Naive thymus-derived CD4-positive, alpha-beta T cell (primary cell): Measurements from ENCODE around the gene MICAL3. TPM values are rescaled to one million over a fixed set of nuclear protein-coding genes. Genes with fewer than 3 reads are reported as not detected.
"Not testable (repeated sequence)": the region's sequence is repeated elsewhere in the genome, so short reads cannot be mapped to it uniquely, and the experiment has no call there.

Source experiments
- ATAC-seq: fragments of 150-1000 bp; cut with Tn5 transposase; 2 replicates; pipeline ENCODE4 v1.10.0; 2021; ENCODE audit warnings: mild to moderate bottlenecking, moderate library complexity
- CTCF ChIA-PET: fragments of 350-600 bp; sonication (Branson Sonifier 250); formaldehyde crosslinking; loops from one replicate; lab custom pipeline; 2021; ENCODE audit warnings: antibody characterized with exemption; lab: Charles Lee
- POLR2A ChIA-PET: fragments of 350-600 bp; sonication (Branson Sonifier 250); formaldehyde crosslinking; loops from one replicate; lab custom pipeline; 2021; ENCODE audit warnings: antibody characterized with exemption, inconsistent platforms; lab: Charles Lee
- DNase-seq, 9 donors: peaks; one replicate each; pipeline versions ENCODE4 v3.0.0 to v3.0.0-alpha.2; 2020 to 2022; ENCODE audit warnings: mixed read lengths in 1 of 9
- H3K27ac ChIP-seq: one replicate; pipeline ENCODE4 v1.7.0; 2013; ENCODE audit warnings: mild to moderate bottlenecking, low read depth, low read length, moderate library complexity
- H3K27me3 ChIP-seq, 2 donors: one replicate each; pipeline ENCODE4 v1.7.0; 2013; ENCODE audit warnings: low read length in 2 of 2, mild to moderate bottlenecking in 2 of 2, moderate library complexity in 2 of 2; ENCODE audit not compliant: control insufficient read depth in 2 of 2, insufficient read depth in 2 of 2
- H3K36me3 ChIP-seq, 3 experiments: 1 replicate in 2 of 3; 2 replicates in 1 of 3; pipeline ENCODE4 v1.7.0; 2013; ENCODE audit warnings: low read length in 3 of 3, mild to moderate bottlenecking in 3 of 3, moderate library complexity in 1 of 3; ENCODE audit not compliant: insufficient read depth in 3 of 3, control insufficient read depth in 2 of 3
- H3K4me1 ChIP-seq, 2 donors: one replicate each; pipeline ENCODE4 v1.7.0; 2013; ENCODE audit warnings: low read length in 2 of 2, mild to moderate bottlenecking in 2 of 2, moderate library complexity in 1 of 2; ENCODE audit not compliant: control insufficient read depth in 2 of 2, insufficient read depth in 2 of 2
- H3K4me3 ChIP-seq: 2 replicates; pipeline ENCODE4 v1.7.0; 2013; ENCODE audit warnings: mild to moderate bottlenecking, low read length
- H3K9me3 ChIP-seq, 3 experiments: 1 replicate in 2 of 3; 2 replicates in 1 of 3; pipeline ENCODE4 v1.7.0; 2013; ENCODE audit warnings: low read length in 3 of 3; ENCODE audit not compliant: control insufficient read depth in 2 of 3
- H3K27ac Mint-ChIP-seq, 9 donors: one replicate each; pipeline ENCODE4 v1.8.0; 2020 to 2022; ENCODE audit warnings: mixed read lengths in 9 of 9, mild to moderate bottlenecking in 8 of 9, moderate library complexity in 5 of 9, inconsistent platforms in 2 of 9
- H3K27me3 Mint-ChIP-seq, 5 donors: one replicate each; pipeline ENCODE4 v1.8.0; 2021 to 2022; ENCODE audit warnings: mixed read lengths in 5 of 5, mild to moderate bottlenecking in 1 of 5
- H3K36me3 Mint-ChIP-seq, 5 donors: one replicate each; pipeline ENCODE4 v1.8.0; 2020 to 2022; ENCODE audit warnings: mixed read lengths in 5 of 5, mild to moderate bottlenecking in 3 of 5, inconsistent platforms in 1 of 5
- H3K4me1 Mint-ChIP-seq, 7 donors: one replicate each; pipeline ENCODE4 v1.8.0; 2020 to 2022; ENCODE audit warnings: mixed read lengths in 7 of 7, mild to moderate bottlenecking in 3 of 7, inconsistent platforms in 1 of 7
- H3K4me3 Mint-ChIP-seq, 10 donors: one replicate each; pipeline ENCODE4 v1.8.0; 2020 to 2022; ENCODE audit warnings: mild to moderate bottlenecking in 10 of 10, mixed read lengths in 10 of 10, moderate library complexity in 6 of 10, inconsistent platforms in 2 of 10
- H3K9me3 Mint-ChIP-seq, 11 donors: one replicate each; pipeline ENCODE4 v1.8.0; 2020 to 2022; ENCODE audit warnings: mixed read lengths in 11 of 11, mild to moderate bottlenecking in 4 of 11, inconsistent platforms in 1 of 11, moderate library complexity in 1 of 11
- intact Hi-C, 2 donors: fragments of 100-400 bp; cut with micrococcal nuclease; formaldehyde crosslinking; loops; one replicate each; pipeline ENCODE4 v1.15.1; 2023
- polyA plus RNA-seq, 2 donors: library from polyadenylated mRNA; unstranded; fragments of 300-500 nt; fragmentation: Illumina TruSeq; gene quantifications; one replicate each; pipeline ENCODE4 v1.2.3, GENCODE V29; 2021
- total RNA-seq, 6 experiments: library from RNA in 5 of 6; stranded (reverse) in 5 of 6; gene quantifications; 1 replicate in 5 of 6; 2 replicates in 1 of 6; pipeline ENCODE4 v1.2.3 and lab custom pipeline; 2021 to 2026

Gene MICAL3
- total and polyA plus RNA-seq, 7 experiments from 2014 or later: 0.28 to 43.9 (median 11.4) TPM

GRCh38 chr22:17880468-17880867 lies 143.9 kb downstream of the MICAL3 start:
- DNase-seq (no peak), ATAC-seq (no peak)
- no peaks in the 10 kb centered on the region for H3K4me1 ChIP-seq
- Mint-ChIP-seq H3K4me1 (no peaks in the 10 kb centered on the region), H3K36me3 (peaks cover 2 to 30% (median 6%) of the 10 kb centered on the region in 5 donors), H3K9me3 (no peaks in the 10 kb centered on the region), H3K27me3 (no peaks in the 10 kb centered on the region), H3K4me3 (no peak overlapping the region), H3K27ac (no peak overlapping the region)
- intact Hi-C loops: no loop called here
- H3K36me3 ChIP-seq: no peaks in the 10 kb centered on the region
- H3K4me3 ChIP-seq: no peak overlapping the region
- no peaks in the 10 kb centered on the region for H3K9me3 ChIP-seq
- CTCF ChIA-PET: no interaction called here
- no peaks in the 10 kb centered on the region for H3K27me3 ChIP-seq
- POLR2A ChIA-PET: no interaction called here
- no peak overlapping the region for H3K27ac ChIP-seq

- no peak for DNase-seq
- ATAC-seq: no peak
- H3K4me1 ChIP-seq: no peaks in the 10 kb centered on the region
- ChIA-PET POLR2A (no interaction called here), CTCF (no interaction called here)
- H3K27ac ChIP-seq: no peak overlapping the region
- Mint-ChIP-seq H3K9me3 (no peaks in the 10 kb centered on the region), H3K4me1 (no peaks in the 10 kb centered on the region), H3K4me3 (no peak overlapping the region), H3K27me3 (no peaks in the 10 kb centered on the region), H3K27ac (no peak overlapping the region), H3K36me3 (peaks cover 0 to 28% (median 3%) of the 10 kb centered on the region in 5 donors)
- H3K36me3 ChIP-seq: no peaks in the 10 kb centered on the region
- intact Hi-C loops: no loop called here
- H3K4me3 ChIP-seq: no peak overlapping the region
- H3K9me3 ChIP-seq: no peaks in the 10 kb centered on the region
- H3K27me3 ChIP-seq: no peaks in the 10 kb centered on the region
Measured at GRCh38 chr22:17880020-17880419, 144.3 kb downstream of the MICAL3 start.

GRCh38 chr22:17878941-17879340 lies 145.4 kb downstream of the MICAL3 start:
- H3K4me1 ChIP-seq: no peaks in the 10 kb centered on the region
- intact Hi-C loops: no loop called here
- DNase-seq (no peak), ATAC-seq (no peak)
- H3K27ac ChIP-seq: no peak overlapping the region
- CTCF ChIA-PET: no interaction called here
- H3K9me3 ChIP-seq: no peaks in the 10 kb centered on the region
- no peak overlapping the region for H3K27ac Mint-ChIP-seq
- no peaks in the 10 kb centered on the region for H3K36me3 ChIP-seq
- H3K36me3 Mint-ChIP-seq: peaks cover 0 to 28% (median 3%) of the 10 kb centered on the region in 5 donors
- POLR2A ChIA-PET: no interaction called here
- no peaks in the 10 kb centered on the region for H3K4me1 Mint-ChIP-seq
- H3K9me3 Mint-ChIP-seq: no peaks in the 10 kb centered on the region
- no peak overlapping the region for H3K4me3 Mint-ChIP-seq
- no peaks in the 10 kb centered on the region for H3K27me3 ChIP-seq
- H3K4me3 ChIP-seq: no peak overlapping the region
- no peaks in the 10 kb centered on the region for H3K27me3 Mint-ChIP-seq

GRCh38 chr22:17878186-17878694 lies 146.1 kb downstream of the MICAL3 start:
- Mint-ChIP-seq H3K9me3 (no peaks in the 10 kb centered on the region), H3K4me3 (no peak overlapping the region), H3K36me3 (peaks cover 0 to 27% (median 3%) of the 10 kb centered on the region in 5 donors), H3K27me3 (no peaks in the 10 kb centered on the region), H3K4me1 (no peaks in the 10 kb centered on the region), H3K27ac (no peak overlapping the region)
- ChIA-PET POLR2A (no interaction called here), CTCF (no interaction called here)
- no peak for ATAC-seq
- Histone ChIP-seq H3K4me1 (no peaks in the 10 kb centered on the region), H3K27me3 (no peaks in the 10 kb centered on the region), H3K36me3 (no peaks in the 10 kb centered on the region), H3K4me3 (no peak overlapping the region), H3K27ac (no peak overlapping the region), H3K9me3 (no peaks in the 10 kb centered on the region)
- intact Hi-C loops: no loop called here
- no peak for DNase-seq

GRCh38 chr22:17876878-17877855 lies 147.2 kb downstream of the MICAL3 start:
- DNase-seq, H3K4me3 ChIP-seq, POLR2A ChIA-PET, intact Hi-C loops, H3K9me3 ChIP-seq, H3K27ac Mint-ChIP-seq, H3K27ac ChIP-seq, CTCF ChIA-PET, ATAC-seq, H3K4me3 Mint-ChIP-seq, H3K36me3 ChIP-seq, H3K27me3 Mint-ChIP-seq, H3K4me1 ChIP-seq, H3K27me3 ChIP-seq, H3K4me1 Mint-ChIP-seq, H3K9me3 Mint-ChIP-seq: not testable (repeated sequence)
- peaks cover 0 to 27% (median 0%) of the 10 kb centered on the region in 5 donors for H3K36me3 Mint-ChIP-seq

- H3K27me3 Mint-ChIP-seq: no peaks in the 10 kb centered on the region
- no peak overlapping the region for H3K4me3 Mint-ChIP-seq
- no peaks in the 10 kb centered on the region for H3K9me3 ChIP-seq
- no peak overlapping the region for H3K27ac Mint-ChIP-seq
- no peaks in the 10 kb centered on the region for H3K36me3 ChIP-seq
- H3K4me3 ChIP-seq: no peak overlapping the region
- POLR2A ChIA-PET: no interaction called here
- intact Hi-C loops: no loop called here
- H3K4me1 Mint-ChIP-seq: no peaks in the 10 kb centered on the region
- no peaks in the 10 kb centered on the region for H3K9me3 Mint-ChIP-seq
- ATAC-seq (no peak), DNase-seq (no peak)
- peaks cover 0 to 33% (median 0%) of the 10 kb centered on the region in 5 donors for H3K36me3 Mint-ChIP-seq
- H3K4me1 ChIP-seq: no peaks in the 10 kb centered on the region
- H3K27me3 ChIP-seq: no peaks in the 10 kb centered on the region
- CTCF ChIA-PET: no interaction called here
- H3K27ac ChIP-seq: no peak overlapping the region
Measured at GRCh38 chr22:17876306-17876831, 148.0 kb downstream of the MICAL3 start.
